Stromal cell of bone marrow (primary cell): ENCODE results near the gene RRH.
A peak's percentile ranks its signal among the peaks of the same experiment; 100 is the strongest.
"Not testable (repeated sequence)": the region's sequence is repeated elsewhere in the genome, so short reads cannot be mapped to it uniquely, and the experiment has no call there.

ENCODE experiments used
- DNase-seq: peaks from one replicate; pipeline ENCODE4 v3.0.0-alpha.2; 2012; ENCODE audit warnings: low read depth

Gene RRH

GRCh38 chr4:109846395-109847098 is 18.8 kb downstream of the RRH start:
- DNase-seq = no peak

GRCh38 chr4:109847896-109848442 is 20.2 kb downstream of the RRH start, which contains the start of gene LRIT3:
Gene LRIT3 (plus strand): TSS chr4:109848107. CDS start chr4:109848202, 95 bp downstream.
- DNase-seq = no peak

- DNase-seq = no peak
Observed at GRCh38 chr4:109848501-109848900, 20.7 kb downstream of the RRH start.

GRCh38 chr4:109850601-109851000 is 22.8 kb downstream of the RRH start:
- no peak for DNase-seq

- not testable (repeated sequence) for DNase-seq
Observed at GRCh38 chr4:109859426-109860300, 31.9 kb downstream of the RRH start.

GRCh38 chr4:109861271-109861670 is 33.5 kb downstream of the RRH start:
- no peak for DNase-seq

GRCh38 chr4:109861916-109862511 is 34.2 kb downstream of the RRH start:
- DNase-seq = no peak

- no peak for DNase-seq
Observed at GRCh38 chr4:109864134-109864533, 36.4 kb downstream of the RRH start.

- DNase-seq = no peak
Observed at GRCh38 chr4:109870061-109870460, 42.3 kb downstream of the RRH start.

- no peak for DNase-seq
Observed at GRCh38 chr4:109872065-109872464, 44.3 kb downstream of the RRH start.

- no peak for DNase-seq
Observed at GRCh38 chr4:109872950-109873656, 45.3 kb downstream of the RRH start.

- DNase-seq = peak; percentile 31
Observed at GRCh38 chr4:109873791-109874514, 46.2 kb downstream of the RRH start.

- no peak for DNase-seq
Observed at GRCh38 chr4:109875106-109875505, 47.3 kb downstream of the RRH start.

GRCh38 chr4:109875553-109875952 is 47.8 kb downstream of the RRH start:
- DNase-seq = not testable (repeated sequence)

- no peak for DNase-seq
Observed at GRCh38 chr4:109876634-109877265, 49.0 kb downstream of the RRH start.

- DNase-seq = no peak
Observed at GRCh38 chr4:109877400-109877799, 49.6 kb downstream of the RRH start.

GRCh38 chr4:109878355-109878754 is 50.6 kb downstream of the RRH start:
- DNase-seq = no peak

GRCh38 chr4:109879081-109879480 is 51.3 kb downstream of the RRH start:
- no peak for DNase-seq

- no peak for DNase-seq
Observed at GRCh38 chr4:109879636-109880314, 52.0 kb downstream of the RRH start.

- DNase-seq = no peak
Observed at GRCh38 chr4:109886303-109886702, 58.5 kb downstream of the RRH start.
